Stimulated activated CD4-positive, alpha-beta T cell treated with anti-CD3 and anti-CD28 coated beads, Interleukin-2, amount 100 ng/mL, for 24 hours (primary cell): ENCODE measurements around the gene VWDE.
A peak's percentile ranks its signal among the peaks of the same experiment; 100 is the strongest.

Experiments used
- DNase-seq, 2 donors: peaks; one replicate each; pipeline ENCODE4 v3.0.0-alpha.2; 2020

Gene VWDE

GRCh38 chr7:12327922-12328321 lies 75.7 kb downstream of the VWDE start:
- DNase-seq, result no peak

- no peak for DNase-seq
Observed at GRCh38 chr7:12325646-12326045, 78.0 kb downstream of the VWDE start.

GRCh38 chr7:12323415-12323814 lies 80.2 kb downstream of the VWDE start:
- DNase-seq, result no peak

- no peak for DNase-seq
Observed at GRCh38 chr7:12322903-12323300, 80.8 kb downstream of the VWDE start.

- peak in 1 of 2 donors; percentile 20 for DNase-seq
Observed at GRCh38 chr7:12322284-12322902, 81.3 kb downstream of the VWDE start.

- DNase-seq, result no peak
Observed at GRCh38 chr7:12320987-12321647, 82.5 kb downstream of the VWDE start.

- no peak for DNase-seq
Observed at GRCh38 chr7:12320241-12320986, 83.3 kb downstream of the VWDE start.

GRCh38 chr7:12317675-12318074 lies 86.0 kb downstream of the VWDE start:
- DNase-seq, result no peak

GRCh38 chr7:12316925-12317324 lies 86.7 kb downstream of the VWDE start:
- DNase-seq, result no peak

GRCh38 chr7:12315049-12315448 lies 88.6 kb downstream of the VWDE start:
- no peak for DNase-seq

GRCh38 chr7:12314199-12314598 lies 89.5 kb downstream of the VWDE start:
- DNase-seq, result no peak

GRCh38 chr7:12305502-12305901 lies 98.2 kb downstream of the VWDE start:
- DNase-seq, result no peak

- no peak for DNase-seq
Observed at GRCh38 chr7:12303495-12303894, 100.2 kb downstream of the VWDE start.

GRCh38 chr7:12303062-12303461 lies 100.6 kb downstream of the VWDE start:
- DNase-seq, result no peak

- DNase-seq, result no peak
Observed at GRCh38 chr7:12300415-12300814, 103.2 kb downstream of the VWDE start.

GRCh38 chr7:12299367-12299766 lies 104.3 kb downstream of the VWDE start:
- no peak for DNase-seq

- DNase-seq, result no peak
Observed at GRCh38 chr7:12297283-12298108, 106.2 kb downstream of the VWDE start.

- DNase-seq, result no peak
Observed at GRCh38 chr7:12296051-12296570, 107.6 kb downstream of the VWDE start.

- DNase-seq, result no peak
Observed at GRCh38 chr7:12294701-12295100, 109.0 kb downstream of the VWDE start.

- no peak for DNase-seq
Observed at GRCh38 chr7:12291870-12292269, 111.8 kb downstream of the VWDE start.

- DNase-seq, result no peak
Observed at GRCh38 chr7:12290761-12291160, 112.9 kb downstream of the VWDE start.

- no peak for DNase-seq
Observed at GRCh38 chr7:12289996-12290395, 113.7 kb downstream of the VWDE start.

GRCh38 chr7:12287901-12288300 lies 115.8 kb downstream of the VWDE start:
- DNase-seq, result no peak
